Natural killer cell treated with Interleukin-12 subunit alpha and Interleukin-12 subunit beta and Interleukin-15 and Interleukin-18, amount 100 ng/mL, for 72 hours (primary cell): ENCODE results near the gene SLC5A1. TPM values are rescaled to one million over a fixed set of nuclear protein-coding genes. Genes with fewer than 3 reads are reported as not detected.
A peak's percentile ranks its signal among the peaks of the same experiment; 100 is the strongest.
"Not testable (repeated sequence)": the region's sequence is repeated elsewhere in the genome, so short reads cannot be mapped to it uniquely, and the experiment has no call there.

Experiments
- ATAC-seq, 2 donors: fragments of 150-1000 bp; cut with Tn5 transposase in 1 of 2; sonication (Bioruptor Pico), chemical (Tn5 transposase) in 1 of 2; 2 replicates each; pipeline ENCODE4 v1.10.0; 2021
- DNase-seq: peaks from one replicate; pipeline ENCODE4 v3.0.0; 2022; ENCODE audit warnings: low spot score
- H3K27ac Mint-ChIP-seq, 2 donors: 1 replicate in 1 of 2; 2 replicates in 1 of 2; pipeline ENCODE4 v1.8.0; 2022; ENCODE audit warnings: mixed read lengths in 2 of 2, mild to moderate bottlenecking in 1 of 2, moderate library complexity in 1 of 2
- H3K27me3 Mint-ChIP-seq, 2 donors: 1 replicate in 1 of 2; 2 replicates in 1 of 2; pipeline ENCODE4 v1.8.0; 2022; ENCODE audit warnings: mixed read lengths in 2 of 2
- H3K36me3 Mint-ChIP-seq: one replicate; pipeline ENCODE4 v1.8.0; 2022; ENCODE audit warnings: mixed read lengths
- H3K4me1 Mint-ChIP-seq, 2 donors: 1 replicate in 1 of 2; 2 replicates in 1 of 2; pipeline ENCODE4 v1.8.0; 2022; ENCODE audit warnings: low read depth in 2 of 2, mixed read lengths in 2 of 2, mild to moderate bottlenecking in 1 of 2
- H3K4me3 Mint-ChIP-seq: one replicate; pipeline ENCODE4 v1.8.0; 2022; ENCODE audit warnings: mixed read lengths
- H3K9me3 Mint-ChIP-seq: 2 replicates; pipeline ENCODE4 v1.8.0; 2022; ENCODE audit warnings: mixed read lengths
- total RNA-seq, 2 donors: library from RNA; stranded (reverse); gene quantifications; one replicate each; pipeline ENCODE4 v1.2.3, GENCODE V29; 2022

SLC5A1 gene
- total RNA-seq, 2 donors from 2014 or later = not detected

DNA sequence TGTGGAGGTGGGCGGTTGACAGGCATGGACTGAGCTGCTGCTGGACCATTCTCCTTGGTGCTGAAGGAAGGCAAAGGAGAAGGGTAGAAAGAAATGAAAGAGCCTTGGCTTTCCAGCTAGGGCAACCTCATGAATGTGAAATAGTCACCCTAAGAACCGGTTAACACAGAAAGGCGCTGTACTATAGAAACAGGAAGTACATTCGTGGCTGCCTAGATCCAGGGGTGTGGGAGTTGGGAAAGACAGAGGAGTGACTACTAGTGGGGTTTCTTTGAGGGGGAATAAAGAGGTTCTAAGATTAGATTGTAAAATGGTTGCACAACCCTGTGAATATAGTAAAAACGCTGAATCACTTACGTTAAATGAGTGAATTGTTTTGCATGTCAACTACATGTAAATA, 108.6 kb downstream of the SLC5A1 start:
- not testable (repeated sequence) for H3K27ac Mint-ChIP-seq, H3K9me3 Mint-ChIP-seq, ATAC-seq, H3K36me3 Mint-ChIP-seq, DNase-seq, H3K4me3 Mint-ChIP-seq, H3K4me1 Mint-ChIP-seq
- peaks cover 10 to 20% of the 10 kb centered on the region in 2 donors for H3K27me3 Mint-ChIP-seq

DNA sequence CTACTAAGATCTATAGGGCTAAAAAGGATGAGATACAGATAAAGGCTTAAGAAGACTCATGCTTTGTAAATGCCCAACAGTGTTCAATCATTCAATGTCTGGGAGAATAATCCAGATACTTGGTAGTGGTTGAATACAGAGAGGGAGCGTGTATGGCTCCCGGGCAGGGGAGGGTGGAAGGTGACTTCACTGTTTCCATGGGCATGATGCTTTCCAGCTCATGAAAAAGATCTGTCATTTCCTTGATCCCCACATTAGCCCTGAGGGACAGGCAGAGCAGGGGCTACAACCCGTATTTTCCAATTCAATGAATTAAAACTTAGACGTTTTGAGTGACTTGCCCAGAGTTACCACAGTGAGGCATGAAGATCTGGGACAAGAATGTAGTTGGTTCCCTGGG, 111.7 kb downstream of the SLC5A1 start:
- ATAC-seq, H3K4me1 Mint-ChIP-seq: not testable (repeated sequence)
- H3K27me3 Mint-ChIP-seq = peaks cover 12 to 13% of the 10 kb centered on the region in 2 donors

DNA sequence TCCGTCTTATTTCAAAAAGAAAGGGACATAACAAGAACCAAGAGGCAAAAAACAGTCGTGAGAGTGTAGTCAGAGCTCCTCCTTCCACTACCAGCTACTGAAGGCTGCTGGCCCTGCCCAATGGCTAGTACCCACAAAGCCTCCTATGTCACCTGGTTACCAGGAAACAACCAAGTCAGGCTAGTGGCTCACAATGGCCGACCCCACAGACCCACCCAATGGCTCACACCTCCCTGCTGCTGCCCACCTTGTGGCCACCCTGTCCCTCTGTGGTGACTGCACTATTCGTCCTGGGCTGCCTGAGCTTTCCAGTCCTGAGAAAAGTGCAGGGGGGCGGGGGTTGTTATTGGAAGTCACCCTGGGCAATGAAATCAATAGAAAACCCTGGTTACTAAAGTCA, 114.6 kb downstream of the SLC5A1 start:
- DNase-seq = not testable (repeated sequence)

More for the DNA sequence above, 111.7 kb downstream of the SLC5A1 start:
- not testable (repeated sequence) for H3K4me3 Mint-ChIP-seq, DNase-seq, H3K36me3 Mint-ChIP-seq, H3K27ac Mint-ChIP-seq, H3K9me3 Mint-ChIP-seq

DNA sequence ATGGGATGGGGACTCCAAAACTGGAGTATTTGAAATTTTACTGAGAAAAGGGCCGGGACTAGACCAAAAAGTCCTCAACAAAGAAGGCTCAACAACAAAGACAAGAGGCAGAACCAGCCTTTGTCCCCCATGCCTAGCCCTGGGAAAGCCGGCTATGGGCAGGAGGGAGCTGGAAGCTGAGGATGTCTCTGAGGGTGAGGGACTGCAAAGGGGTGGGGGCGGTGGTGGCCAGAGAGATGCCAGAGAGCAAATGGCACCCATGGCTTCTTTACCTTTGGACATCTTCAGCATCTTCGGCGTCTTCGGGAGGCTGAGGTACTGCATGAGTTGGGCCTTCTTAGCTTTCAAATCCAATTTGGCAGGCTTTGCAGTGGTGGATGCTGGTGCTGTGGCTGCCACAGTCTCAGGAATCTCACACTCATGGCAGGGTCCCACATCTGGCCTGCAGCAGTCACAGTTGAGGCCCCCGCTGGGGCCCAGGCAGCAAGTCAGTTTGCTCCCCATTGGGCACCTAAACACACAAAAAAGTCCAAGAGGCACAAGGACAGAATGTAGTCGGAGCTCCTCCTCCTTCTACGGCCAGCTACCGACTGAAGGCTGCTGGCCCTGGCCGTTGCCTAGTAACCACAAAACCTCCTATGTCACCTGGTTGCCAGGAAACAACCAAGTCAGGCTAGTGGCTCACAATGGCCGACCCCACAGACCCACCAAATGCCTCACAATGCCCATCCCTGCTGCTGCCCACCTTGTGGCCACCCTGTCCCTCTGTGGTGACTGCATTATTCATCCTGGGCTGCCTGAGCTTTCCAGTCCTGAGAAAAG, 115.9 kb downstream of the SLC5A1 start, which contains the start of gene C22orf42:
C22orf42 (minus strand) TSS at position 592 of the 822 bp plus-strand sequence; CDS start at position 504, 88 bp downstream.
- H3K4me1 Mint-ChIP-seq = peaks cover 0 to 1% of the 10 kb centered on the region in 2 donors
- no peak within 1 kb of the TSS for H3K27ac Mint-ChIP-seq
- DNase-seq (no peak), ATAC-seq (no peak)
- H3K4me3 Mint-ChIP-seq = no peak within 1 kb of the TSS
- H3K27me3 Mint-ChIP-seq = peaks cover 17 to 22% of the 10 kb centered on the region in 2 donors
- H3K9me3 Mint-ChIP-seq = no peaks in the 10 kb centered on the region
- H3K36me3 Mint-ChIP-seq = no peaks in the 10 kb centered on the region

More for the DNA sequence above, 114.6 kb downstream of the SLC5A1 start:
- H3K4me1 Mint-ChIP-seq, H3K9me3 Mint-ChIP-seq, H3K36me3 Mint-ChIP-seq, H3K4me3 Mint-ChIP-seq, H3K27ac Mint-ChIP-seq: not testable (repeated sequence)
- peaks cover 13 to 17% of the 10 kb centered on the region in 2 donors for H3K27me3 Mint-ChIP-seq
- ATAC-seq = peak in 1 of 2 donors; percentile 50

DNA sequence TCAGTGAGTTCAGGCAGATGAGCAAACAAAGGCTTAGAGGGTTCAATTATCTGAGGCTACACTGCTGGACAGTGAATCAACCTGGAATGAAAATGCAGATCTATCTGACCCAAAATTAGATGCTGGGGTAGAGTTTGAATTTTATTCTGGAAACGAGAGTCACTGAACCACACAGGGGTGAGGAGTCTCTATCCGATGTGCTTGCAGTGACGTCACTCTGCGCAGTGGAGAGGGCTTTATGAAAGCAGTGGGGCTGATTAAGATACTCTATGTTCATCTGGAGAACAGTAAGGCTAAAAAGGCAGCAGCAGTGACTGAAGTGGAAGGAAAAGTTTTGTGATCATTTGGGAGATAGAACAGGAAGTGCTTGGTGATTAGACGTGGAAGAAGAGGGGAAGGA, 117.3 kb downstream of the SLC5A1 start:
- H3K4me3 Mint-ChIP-seq, H3K36me3 Mint-ChIP-seq, DNase-seq, ATAC-seq, H3K4me1 Mint-ChIP-seq, H3K9me3 Mint-ChIP-seq, H3K27ac Mint-ChIP-seq: not testable (repeated sequence)
- H3K27me3 Mint-ChIP-seq = peaks cover 23 to 26% of the 10 kb centered on the region in 2 donors

Other genes starting within 250 kb of the SLC5A1 start
- gene YWHAH, start 98.7 kb upstream of the SLC5A1 start, total RNA-seq = 100 to 1,000 TPM in 1 of 2 donors, 10 to 100 TPM in 1; 99.2 to 191 TPM
- gene C22orf42, start 116.0 kb downstream of the SLC5A1 start, total RNA-seq = not detected
- not detected for gene RFPL2, start 161.8 kb downstream of the SLC5A1 start, total RNA-seq
- gene SLC5A4, start 212.1 kb downstream of the SLC5A1 start, total RNA-seq = not detected